ENCODE results near the gene GPC5.
"Not testable (repeated sequence)": the region's sequence is repeated elsewhere in the genome, so short reads cannot be mapped to it uniquely, and the experiment has no call there.

The GPC5 gene

GRCh38 chr13:92864584-92865284 is 1466.3 kb downstream of the GPC5 start:
- H3K27ac ChIP-seq: no peak overlapping the region
- no peak for TF ChIP-seq CTCF (IDR thresholded peaks at IDR 0.05)
- DNase-seq (ENCODE audit: low spot score): no peak
- H3K4me3 ChIP-seq: no peak overlapping the region

- H3K4me3 ChIP-seq: no peak overlapping the region
- DNase-seq (ENCODE audit: low spot score): no peak
- no peak for TF ChIP-seq CTCF (IDR thresholded peaks at IDR 0.05)
- no peak overlapping the region for H3K27ac ChIP-seq
Measured at GRCh38 chr13:92873029-92873428, 1474.6 kb downstream of the GPC5 start.

GRCh38 chr13:92886535-92887077 is 1488.2 kb downstream of the GPC5 start:
- TF ChIP-seq CTCF (IDR thresholded peaks at IDR 0.05): no peak
- no peak for DNase-seq (ENCODE audit: low spot score)
- H3K4me3 ChIP-seq: no peak overlapping the region
- H3K27ac ChIP-seq: no peak overlapping the region

GRCh38 chr13:92894447-92894846 is 1496.0 kb downstream of the GPC5 start:
- no peak for TF ChIP-seq CTCF (IDR thresholded peaks at IDR 0.05)
- H3K27ac ChIP-seq: no peak overlapping the region
- no peak for DNase-seq (ENCODE audit: low spot score)
- no peak overlapping the region for H3K4me3 ChIP-seq

- Histone ChIP-seq H3K27ac (no peak overlapping the region), H3K4me3 (no peak overlapping the region)
- TF ChIP-seq CTCF (IDR thresholded peaks at IDR 0.05): no peak
- no peak for DNase-seq (ENCODE audit: low spot score)
Measured at GRCh38 chr13:92896842-92897241, 1498.4 kb downstream of the GPC5 start.

- H3K4me3 ChIP-seq; DNase-seq (ENCODE audit: low spot score): not testable (repeated sequence)
Measured at GRCh38 chr13:92898946-92899345, 1500.5 kb downstream of the GPC5 start.

GRCh38 chr13:92900446-92900845 is 1502.0 kb downstream of the GPC5 start:
- DNase-seq (ENCODE audit: low spot score): no peak
- no peak overlapping the region for H3K27ac ChIP-seq
- no peak overlapping the region for H3K4me3 ChIP-seq
- TF ChIP-seq CTCF (IDR thresholded peaks at IDR 0.05): no peak

More at GRCh38 chr13:92898946-92899345, 1500.5 kb downstream of the GPC5 start:
- H3K27ac ChIP-seq: not testable (repeated sequence)
